Measurements from ENCODE around the gene DTX3L. TPM values are rescaled to one million over a fixed set of nuclear protein-coding genes. Genes with fewer than 3 reads are reported as not detected.

Gene DTX3L
- total and polyA plus RNA-seq, 7 donors: 3.1 to 26.6 (median 11.5) TPM

GRCh38 chr3:122557356-122557755 is 6.8 kb upstream of the DTX3L start:
- DNase-seq: no peak
- no peak overlapping the region for H3K4me3 ChIP-seq
- H3K9me3 ChIP-seq: no peaks in the 10 kb centered on the region
- no peak overlapping the region for H3K27ac ChIP-seq
- TF ChIP-seq CTCF (IDR thresholded peaks at IDR 0.05): no peak
- 80 to 89% (median 85%) methylated on average over 5 of the region's 5 CpGs for WGBS, 3 donors
- peaks cover 9% of the 10 kb centered on the region for H3K4me1 ChIP-seq
- peaks cover 0 to 71% of the 10 kb centered on the region in 2 donors for H3K36me3 ChIP-seq (ENCODE audit: insufficient read depth in 1 of 2, low read depth in 1 of 2)
- no peaks in the 10 kb centered on the region for H3K27me3 ChIP-seq (ENCODE audit: insufficient read depth in 3 of 3, low read length in 2 of 3)
- no peak for ATAC-seq
- intact Hi-C loops (cut with DNase I): no loop called here

- H3K36me3 ChIP-seq (ENCODE audit: insufficient read depth in 1 of 2, low read depth in 1 of 2): peaks cover 0 to 60% of the 10 kb centered on the region in 2 donors
- ATAC-seq: no peak
- no peak for TF ChIP-seq CTCF (IDR thresholded peaks at IDR 0.05)
Observed at GRCh38 chr3:122558605-122559004, 5.5 kb upstream of the DTX3L start.

GRCh38 chr3:122559906-122560305 is 4.2 kb upstream of the DTX3L start:
- H3K4me1 ChIP-seq: peaks cover 17% of the 10 kb centered on the region
- DNase-seq (no peak), ATAC-seq (no peak)
- WGBS, 3 donors: 70 to 79% (median 79%) methylated on average over 3 of the region's 3 CpGs
- intact Hi-C loops (cut with DNase I): loop anchor here (1.0 to 5.0 kb wide), 4 partner anchors 43 to 168 kb away; no protein-coding TSS in a partner anchor
- TF ChIP-seq CTCF (IDR thresholded peaks at IDR 0.05): no peak
- no peak overlapping the region for H3K4me3 ChIP-seq
- H3K27me3 ChIP-seq (ENCODE audit: insufficient read depth in 3 of 3, low read length in 2 of 3): no peaks in the 10 kb centered on the region
- H3K36me3 ChIP-seq (ENCODE audit: insufficient read depth in 1 of 2, low read depth in 1 of 2): peaks cover 0 to 47% of the 10 kb centered on the region in 2 donors
- no peak overlapping the region for H3K27ac ChIP-seq
- H3K9me3 ChIP-seq: no peaks in the 10 kb centered on the region

More at GRCh38 chr3:122558605-122559004, 5.5 kb upstream of the DTX3L start:
- DNase-seq: no peak
- Histone ChIP-seq H3K27ac (no peak overlapping the region), H3K4me1 (peaks cover 17% of the 10 kb centered on the region), H3K9me3 (no peaks in the 10 kb centered on the region), H3K27me3 (ENCODE audit: insufficient read depth in 3 of 3, low read length in 2 of 3) (no peaks in the 10 kb centered on the region), H3K4me3 (no peak overlapping the region)
- intact Hi-C loops (cut with DNase I): no loop called here
- 81 to 87% (median 86%) methylated on average over 6 of the region's 6 CpGs for WGBS, 3 donors

GRCh38 chr3:122560680-122561079 is 3.5 kb upstream of the DTX3L start:
- DNase-seq (no peak), ATAC-seq (peak in 3 of 4 donors; percentile 22 to 50 (median 49))
- 75 to 87% (median 87%) methylated on average over 1 of the region's 1 CpG for WGBS, 3 donors
- Histone ChIP-seq H3K27ac (no peak overlapping the region), H3K4me1 (peaks cover 17% of the 10 kb centered on the region), H3K4me3 (no peak overlapping the region), H3K9me3 (no peaks in the 10 kb centered on the region), H3K27me3 (ENCODE audit: insufficient read depth in 3 of 3, low read length in 2 of 3) (no peaks in the 10 kb centered on the region), H3K36me3 (ENCODE audit: insufficient read depth in 1 of 2, low read depth in 1 of 2) (peaks cover 0 to 42% of the 10 kb centered on the region in 2 donors)
- intact Hi-C loops (cut with DNase I): loop anchor here (1.0 to 5.0 kb wide), 4 partner anchors 43 to 168 kb away; no protein-coding TSS in a partner anchor
- TF ChIP-seq CTCF (IDR thresholded peaks at IDR 0.05): peak; percentile 63

Measured in psoas muscle (tissue), 8 donors.